ENCODE data around the gene ARL6IP5. TPM values are rescaled to one million over a fixed set of nuclear protein-coding genes. Genes with fewer than 3 reads are reported as not detected.

The ARL6IP5 gene
- 100 to 1,000 TPM in 1 of 2 donors, 10 to 100 TPM in 1; 73.5 to 108 TPM for total RNA-seq

DNA sequence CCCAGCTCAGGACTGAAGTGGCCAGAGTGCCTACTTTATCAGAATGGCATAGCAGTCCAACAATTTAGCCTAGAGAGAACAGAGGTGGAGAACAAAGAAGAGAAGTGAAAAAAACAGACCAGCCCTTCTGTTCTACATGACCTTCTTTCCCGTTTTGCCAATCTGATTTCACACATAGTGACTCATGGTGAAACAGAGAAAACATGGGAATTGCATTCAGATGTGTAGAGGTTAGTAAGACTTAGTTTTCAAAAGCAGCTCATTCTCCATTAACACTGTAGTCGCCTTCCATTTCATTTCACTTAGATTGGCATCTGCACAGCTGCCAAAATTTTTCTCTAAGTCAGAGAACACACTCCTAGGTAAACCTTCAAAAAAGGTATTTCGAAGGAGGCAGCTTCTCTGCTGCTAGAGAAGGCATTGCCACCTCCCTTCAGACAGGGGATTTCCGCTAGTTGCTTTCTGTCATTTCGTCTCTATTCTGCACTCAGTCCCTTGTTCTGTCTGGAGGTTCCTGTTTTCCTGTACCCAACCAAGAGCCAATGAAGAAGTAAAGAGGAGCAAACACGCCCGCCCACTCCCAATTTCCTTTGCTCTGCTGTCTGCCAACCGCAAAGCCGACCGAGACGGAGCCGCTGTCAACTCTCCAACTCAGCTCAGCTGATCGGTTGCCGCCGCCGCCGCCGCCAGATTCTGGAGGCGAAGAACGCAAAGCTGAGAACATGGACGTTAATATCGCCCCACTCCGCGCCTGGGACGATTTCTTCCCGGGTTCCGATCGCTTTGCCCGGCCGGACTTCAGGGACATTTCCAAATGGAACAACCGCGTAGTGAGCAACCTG is at the start of gene ARL6IP5:
ARL6IP5 (plus strand) TSS at position 612 of the 842 bp plus-strand sequence; CDS start at position 723, 111 bp downstream.
- H3K27ac Mint-ChIP-seq = peak within 1 kb of the TSS; percentile 92 to 99
- DNase-seq (ENCODE audit: low spot score in 2 of 2) (peak; percentile 86 to 89), ATAC-seq (peak; percentile 47 to 68)
- no peaks in the 10 kb centered on the region for H3K9me3 Mint-ChIP-seq
- H3K36me3 Mint-ChIP-seq = peaks cover 25 to 32% of the 10 kb centered on the region in 2 donors

GRCh38 chr3:69044608-69045007 is 40.1 kb upstream of the ARL6IP5 start:
- DNase-seq (ENCODE audit: low spot score in 2 of 2) = no peak
- Mint-ChIP-seq H3K27ac (no peak overlapping the region), H3K9me3 (no peaks in the 10 kb centered on the region), H3K36me3 (peaks cover 23 to 26% of the 10 kb centered on the region in 2 donors)
- no peak for ATAC-seq

DNA sequence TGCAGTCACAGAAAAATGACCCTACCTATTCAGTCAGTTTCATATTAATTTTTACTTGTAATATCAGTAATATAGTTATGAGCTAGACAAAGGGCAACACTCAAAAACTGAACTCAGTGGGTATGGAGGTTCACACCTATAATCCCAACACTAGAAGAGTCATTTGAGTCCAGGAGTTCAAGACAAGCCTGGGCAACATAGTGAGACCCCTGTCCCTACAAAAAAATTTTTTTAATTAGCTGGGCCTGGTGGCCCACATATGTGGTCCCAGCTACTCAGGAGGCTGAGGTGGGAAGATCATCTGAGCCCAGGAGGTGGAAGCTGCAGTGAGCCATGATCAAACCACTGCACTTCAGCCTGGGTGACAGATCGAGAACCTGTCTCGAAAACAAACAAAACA is 35.7 kb upstream of the ARL6IP5 start:
- H3K36me3 Mint-ChIP-seq = peaks cover 28 to 38% of the 10 kb centered on the region in 2 donors
- no peaks in the 10 kb centered on the region for H3K9me3 Mint-ChIP-seq
- no peak for ATAC-seq
- DNase-seq (ENCODE audit: low spot score in 2 of 2) = no peak
- no peak overlapping the region for H3K27ac Mint-ChIP-seq

DNA sequence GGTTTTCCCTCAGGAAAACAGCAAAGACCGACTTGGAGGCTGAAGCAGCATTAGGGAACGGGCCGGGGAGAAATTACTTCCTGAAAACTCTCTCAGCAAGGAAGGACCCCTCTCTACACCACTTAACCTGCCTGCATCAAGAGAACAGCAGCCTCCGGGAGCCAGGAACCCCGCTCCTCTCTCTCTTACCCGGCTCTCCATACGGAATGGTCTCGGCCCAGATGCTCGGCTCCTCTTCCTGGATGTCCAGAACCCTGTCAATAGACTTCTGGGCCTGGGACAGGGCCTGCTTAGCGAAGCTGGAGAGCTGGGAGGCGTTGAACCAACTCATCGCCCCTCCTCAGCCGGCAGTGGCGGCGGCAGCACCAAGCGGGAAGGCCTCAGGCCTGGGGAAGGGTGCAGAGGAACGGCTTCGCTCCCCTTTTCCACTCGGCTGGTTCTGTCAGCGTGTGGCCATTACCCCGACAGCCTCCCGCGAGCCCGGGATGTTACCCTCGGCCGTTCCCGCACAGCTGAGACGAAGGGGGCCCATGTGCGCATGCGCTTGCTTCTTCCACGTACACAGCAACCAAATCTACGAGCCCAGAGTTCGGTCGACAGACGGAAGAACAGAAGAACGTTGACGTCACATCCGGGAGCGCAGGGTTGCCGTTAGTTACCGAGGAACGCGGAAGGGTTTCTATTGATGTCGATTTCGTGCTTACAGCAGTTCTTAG is 32.8 kb upstream of the ARL6IP5 start, which contains the start of gene TMF1:
TMF1 (minus strand) TSS at position 578 of the 716 bp plus-strand sequence; CDS start at position 331, 247 bp downstream.
- ATAC-seq (peak; percentile 96 to 97), DNase-seq (ENCODE audit: low spot score in 2 of 2) (peak; percentile 95)
- H3K36me3 Mint-ChIP-seq = peaks cover 28 to 32% of the 10 kb centered on the region in 2 donors
- no peaks in the 10 kb centered on the region for H3K9me3 Mint-ChIP-seq
- H3K27ac Mint-ChIP-seq = peak within 1 kb of the TSS; percentile 98 to 100

GRCh38 chr3:69052472-69052898 is 32.3 kb upstream of the ARL6IP5 start:
- Mint-ChIP-seq H3K36me3 (peaks cover 25 to 29% of the 10 kb centered on the region in 2 donors), H3K9me3 (no peaks in the 10 kb centered on the region), H3K27ac (peak overlapping the region; percentile 98 to 100)
- ATAC-seq (peak in 1 of 2 donors; percentile 10), DNase-seq (ENCODE audit: low spot score in 2 of 2) (no peak)

DNA sequence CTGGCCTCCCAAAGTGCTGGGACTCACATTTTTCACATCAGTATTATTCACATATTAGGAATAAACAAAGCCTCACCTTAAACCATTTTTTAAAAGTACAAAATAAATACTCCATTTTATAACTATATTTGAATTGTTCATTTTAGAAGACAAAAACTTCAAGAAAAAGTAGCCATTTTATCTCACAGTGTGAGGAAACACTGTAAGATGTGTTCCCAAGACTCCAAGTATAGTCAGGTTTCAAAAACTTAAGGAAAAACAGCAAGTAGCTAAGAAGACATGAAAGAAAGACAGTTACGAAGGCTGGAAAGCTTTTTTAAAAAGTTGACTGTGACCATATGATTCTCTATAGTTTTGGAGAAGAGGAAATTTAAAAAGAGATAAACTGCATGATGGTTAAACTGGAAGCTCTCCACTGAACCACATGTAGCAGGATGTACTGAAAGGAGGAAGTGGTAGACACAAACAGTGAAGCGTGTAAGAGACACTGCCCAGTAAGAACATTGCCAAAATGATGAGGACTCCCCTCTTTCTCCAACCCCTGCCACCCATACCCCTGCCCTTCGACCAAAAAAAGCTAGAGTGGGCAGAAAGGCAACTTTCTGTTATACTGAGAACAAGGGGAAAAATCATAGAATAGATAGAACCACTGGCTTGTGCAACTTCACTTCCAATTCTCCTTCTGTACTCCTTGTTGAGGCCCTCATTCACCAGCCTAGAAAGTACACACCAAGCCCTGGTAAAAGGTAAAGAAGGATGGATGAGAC is 26.4 kb upstream of the ARL6IP5 start:
- DNase-seq (ENCODE audit: low spot score in 2 of 2) (no peak), ATAC-seq (peak; percentile 30 to 76)
- Mint-ChIP-seq H3K27ac (peak overlapping the region; percentile 81 to 87), H3K9me3 (peaks cover 4 to 8% of the 10 kb centered on the region in 2 donors), H3K36me3 (peaks cover 31 to 34% of the 10 kb centered on the region in 2 donors)

DNA sequence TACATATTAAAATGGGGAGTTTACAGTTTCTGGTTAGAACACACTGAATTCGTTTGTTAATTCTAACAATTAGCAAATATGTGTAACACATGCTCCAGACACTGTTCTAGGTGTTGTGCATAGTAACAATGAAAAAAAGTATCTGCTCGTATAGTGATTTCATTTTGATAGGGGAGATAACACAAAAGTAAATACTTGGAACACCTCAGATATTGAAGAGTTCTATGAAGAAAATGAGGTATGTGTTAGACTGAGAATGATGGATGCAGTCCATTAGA is 25.9 kb upstream of the ARL6IP5 start:
- ATAC-seq (peak; percentile 6 to 20), DNase-seq (ENCODE audit: low spot score in 2 of 2) (no peak)
- Mint-ChIP-seq H3K27ac (peak overlapping the region; percentile 65 to 87), H3K9me3 (peaks cover 4 to 8% of the 10 kb centered on the region in 2 donors), H3K36me3 (peaks cover 31 to 34% of the 10 kb centered on the region in 2 donors)

DNA sequence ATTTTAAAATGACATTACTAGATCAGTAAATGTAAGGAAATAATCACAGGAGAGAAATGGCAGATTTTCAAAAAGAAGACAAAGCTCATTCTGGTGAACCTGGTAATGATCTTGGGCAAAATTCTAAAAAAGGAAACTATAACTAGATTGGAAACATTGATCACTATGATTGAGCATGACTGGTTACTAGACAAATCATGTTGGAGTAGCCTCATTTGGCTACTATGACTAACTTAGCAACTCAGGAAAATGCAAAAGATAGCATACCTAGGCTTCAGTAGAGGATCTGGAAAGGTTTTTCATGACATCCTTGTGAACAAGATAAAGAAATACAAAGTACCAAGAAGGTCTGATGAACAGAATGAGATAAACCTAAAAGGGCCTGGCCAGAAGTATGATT is 25.0 kb upstream of the ARL6IP5 start:
- H3K9me3 Mint-ChIP-seq = peaks cover 4 to 8% of the 10 kb centered on the region in 2 donors
- peaks cover 31 to 34% of the 10 kb centered on the region in 2 donors for H3K36me3 Mint-ChIP-seq
- peak overlapping the region; percentile 65 to 87 for H3K27ac Mint-ChIP-seq
- ATAC-seq = peak; percentile 87 to 90
- no peak for DNase-seq (ENCODE audit: low spot score in 2 of 2)

GRCh38 chr3:69063636-69064035 is 21.1 kb upstream of the ARL6IP5 start:
- no peak for ATAC-seq
- Mint-ChIP-seq H3K27ac (peak overlapping the region in 1 of 2 donors; percentile 11), H3K36me3 (peaks cover 26 to 40% of the 10 kb centered on the region in 2 donors), H3K9me3 (peaks cover 4 to 8% of the 10 kb centered on the region in 2 donors)
- no peak for DNase-seq (ENCODE audit: low spot score in 2 of 2)

DNA sequence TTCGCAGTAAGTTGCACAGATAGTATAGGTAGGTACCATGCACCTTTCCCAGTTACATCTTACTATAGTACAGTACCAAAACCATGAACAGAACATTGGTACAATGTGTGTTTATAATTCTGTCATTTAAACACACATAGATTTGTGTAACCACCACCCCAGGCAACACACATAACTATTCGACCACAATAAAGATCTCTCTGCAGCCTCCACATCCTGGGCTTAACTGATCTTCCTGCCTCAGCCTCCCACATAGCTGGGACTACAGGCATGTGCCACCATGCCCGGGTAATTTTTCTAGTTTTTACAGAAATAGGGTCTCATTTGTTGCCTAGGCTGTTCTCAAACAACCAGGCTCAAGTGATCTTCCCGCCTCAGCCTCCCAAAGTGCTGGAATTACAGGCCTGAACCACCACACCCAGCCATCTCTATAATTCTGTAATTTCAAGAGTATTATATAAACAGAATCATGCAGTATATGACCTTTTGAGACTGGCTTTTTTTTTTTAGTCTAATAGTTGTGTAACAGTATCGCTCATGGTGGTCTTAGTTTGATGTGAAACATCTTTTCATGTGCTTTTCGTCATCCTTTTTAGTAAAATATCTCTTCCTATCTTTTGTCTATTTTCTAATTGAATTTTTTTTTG is 19.3 kb upstream of the ARL6IP5 start:
- Mint-ChIP-seq H3K27ac (peak overlapping the region; percentile 63 to 71), H3K36me3 (peaks cover 13 to 26% of the 10 kb centered on the region in 2 donors), H3K9me3 (no peaks in the 10 kb centered on the region)
- ATAC-seq (peak; percentile 86 to 89), DNase-seq (ENCODE audit: low spot score in 2 of 2) (no peak)

DNA sequence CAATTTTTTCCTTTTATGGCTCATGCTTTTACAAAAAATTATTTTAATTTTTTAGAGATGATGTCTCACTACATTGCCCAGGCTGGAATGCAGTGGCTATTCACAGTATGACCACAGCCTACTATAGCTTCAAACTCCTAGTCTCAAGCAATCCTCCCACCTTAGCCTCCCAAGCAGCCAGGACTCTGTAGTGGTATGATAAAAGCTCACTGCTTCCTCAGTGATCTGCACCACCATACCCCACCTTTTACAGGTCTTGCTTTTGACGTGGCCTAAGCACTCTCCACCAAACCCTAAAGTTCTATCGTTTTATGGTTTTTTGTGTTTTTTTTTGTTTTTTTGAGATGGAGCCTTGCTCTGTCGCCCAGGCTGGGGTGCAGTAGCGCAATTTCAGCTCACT is 18.6 kb upstream of the ARL6IP5 start:
- DNase-seq (ENCODE audit: low spot score in 2 of 2) = no peak
- Mint-ChIP-seq H3K9me3 (no peaks in the 10 kb centered on the region), H3K27ac (peak overlapping the region; percentile 63 to 71), H3K36me3 (peaks cover 12 to 26% of the 10 kb centered on the region in 2 donors)
- ATAC-seq = peak in 1 of 2 donors; percentile 46

DNA sequence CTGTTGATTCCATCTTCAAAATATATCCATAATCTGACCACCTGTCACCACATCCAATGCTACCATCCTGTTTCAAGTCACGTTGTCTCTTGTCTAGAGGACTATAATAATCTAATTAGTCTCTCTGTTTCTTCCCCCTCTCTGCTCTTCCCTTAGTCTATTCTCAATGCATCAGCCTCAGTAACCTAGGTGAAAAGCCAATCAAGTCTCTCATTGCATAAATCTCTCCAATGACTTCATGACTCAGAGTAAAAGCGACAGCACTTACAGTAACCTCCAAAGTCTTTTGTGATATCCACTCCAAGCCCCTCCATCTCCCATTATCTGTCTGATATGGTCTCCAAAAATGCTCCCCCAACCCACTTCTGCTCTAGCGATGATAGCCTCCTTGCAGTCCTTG is 11.8 kb upstream of the ARL6IP5 start:
- DNase-seq (ENCODE audit: low spot score in 2 of 2) (no peak), ATAC-seq (peak; percentile 13 to 38)
- Mint-ChIP-seq H3K27ac (peak overlapping the region in 1 of 2 donors; percentile 2), H3K9me3 (no peaks in the 10 kb centered on the region), H3K36me3 (peaks cover 18 to 52% of the 10 kb centered on the region in 2 donors)

DNA sequence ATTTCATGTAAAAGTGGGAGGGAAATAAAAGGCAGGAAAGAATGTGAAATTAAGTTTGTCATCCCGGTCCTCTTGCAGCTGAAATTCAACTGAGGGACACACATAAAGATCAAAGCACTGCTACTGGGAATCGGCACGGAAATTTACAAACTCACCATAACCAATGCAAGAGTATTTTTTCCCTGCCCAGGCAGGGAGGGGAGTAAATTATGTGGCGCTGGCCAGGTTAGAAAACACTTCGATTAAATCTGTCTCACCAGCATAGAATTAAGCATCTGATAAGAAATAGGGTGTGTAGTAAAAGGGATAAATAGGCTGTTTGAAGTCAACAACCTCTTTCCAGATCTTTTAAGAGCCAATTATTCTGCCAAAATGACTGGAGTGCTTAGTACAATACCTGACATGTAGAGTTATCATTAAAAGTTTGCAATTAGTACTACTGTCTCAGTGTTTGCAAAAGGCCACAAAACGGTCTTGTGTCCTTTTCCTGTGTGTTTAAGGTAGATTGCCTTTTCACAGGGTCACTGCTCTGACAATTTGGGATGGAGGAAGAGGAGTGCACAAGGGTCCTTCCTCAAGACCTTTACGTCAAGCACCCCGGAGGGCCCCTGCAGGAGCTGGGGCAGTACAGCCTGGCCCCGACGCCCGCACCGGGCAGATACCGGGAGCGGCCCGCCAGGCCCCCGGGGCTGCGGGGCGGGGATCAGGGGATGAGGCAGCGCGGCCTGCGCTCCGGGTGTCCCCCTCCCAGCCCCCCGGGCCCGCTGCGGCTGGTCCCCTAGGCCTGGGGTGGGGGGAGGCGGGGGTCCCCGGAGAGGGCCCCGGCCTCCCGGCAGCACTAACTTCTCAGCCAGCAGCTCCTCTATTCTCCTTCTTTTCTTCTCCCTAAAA is 5.2 kb upstream of the ARL6IP5 start:
- no peak for ATAC-seq
- Mint-ChIP-seq H3K9me3 (no peaks in the 10 kb centered on the region), H3K27ac (peak overlapping the region; percentile 70 to 99), H3K36me3 (peaks cover 9 to 31% of the 10 kb centered on the region in 2 donors)
- no peak for DNase-seq (ENCODE audit: low spot score in 2 of 2)

GRCh38 chr3:69080233-69080920 is 4.4 kb upstream of the ARL6IP5 start, which contains the start of gene UBA3:
Gene UBA3 (minus strand): TSS chr3:69080365. CDS start chr3:69080353, 12 bp downstream.
- ATAC-seq = peak; percentile 55 to 63

More at GRCh38 chr3:69080233-69080920, 4.4 kb upstream of the ARL6IP5 start, which contains the start of gene UBA3:
- no peaks in the 10 kb centered on the region for H3K9me3 Mint-ChIP-seq
- H3K27ac Mint-ChIP-seq = peak within 1 kb of the TSS; percentile 70 to 99
- DNase-seq (ENCODE audit: low spot score in 2 of 2) = peak; percentile 82 to 86
- H3K36me3 Mint-ChIP-seq = peaks cover 17 to 36% of the 10 kb centered on the region in 2 donors

Data from activated naive CD4-positive, alpha-beta T cell treated with anti-CD3 and anti-CD28 coated beads, Interleukin-2, amount 50 U/mL, for 72 hours (primary cell).